GM21723 (cell line): ENCODE data around the gene CPNE4.

Experiments
- ATAC-seq: cut with Tn5 transposase; IDR thresholded peaks from one replicate; pipeline ENCODE4 v1.9.1; 2021; ENCODE audit warnings: mild to moderate bottlenecking, moderate library complexity; ENCODE audit not compliant: unreplicated experiment

The CPNE4 gene

GRCh38 chr3:131708241-131708640 is 326.6 kb downstream of the CPNE4 start:
- no peak for ATAC-seq

GRCh38 chr3:131705558-131706051 is 329.2 kb downstream of the CPNE4 start:
- ATAC-seq: peak; percentile 80

GRCh38 chr3:131705099-131705498 is 329.7 kb downstream of the CPNE4 start:
- no peak for ATAC-seq

- ATAC-seq: no peak
Measured at GRCh38 chr3:131704098-131704497, 330.7 kb downstream of the CPNE4 start.

- no peak for ATAC-seq
Measured at GRCh38 chr3:131702146-131702545, 332.7 kb downstream of the CPNE4 start.

- no peak for ATAC-seq
Measured at GRCh38 chr3:131701153-131701770, 333.6 kb downstream of the CPNE4 start.

- no peak for ATAC-seq
Measured at GRCh38 chr3:131699001-131699400, 335.8 kb downstream of the CPNE4 start.

- ATAC-seq: no peak
Measured at GRCh38 chr3:131694376-131694775, 340.4 kb downstream of the CPNE4 start.

GRCh38 chr3:131692356-131692755 is 342.5 kb downstream of the CPNE4 start:
- no peak for ATAC-seq

- ATAC-seq: no peak
Measured at GRCh38 chr3:131690800-131691199, 344.0 kb downstream of the CPNE4 start.

GRCh38 chr3:131688370-131688769 is 346.4 kb downstream of the CPNE4 start:
- ATAC-seq: no peak

GRCh38 chr3:131669600-131669999 is 365.2 kb downstream of the CPNE4 start:
- no peak for ATAC-seq

GRCh38 chr3:131658771-131659170 is 376.0 kb downstream of the CPNE4 start:
- no peak for ATAC-seq

GRCh38 chr3:131658115-131658514 is 376.7 kb downstream of the CPNE4 start:
- no peak for ATAC-seq

GRCh38 chr3:131655070-131655690 is 379.6 kb downstream of the CPNE4 start:
- no peak for ATAC-seq

- ATAC-seq: no peak
Measured at GRCh38 chr3:131645638-131646037, 389.2 kb downstream of the CPNE4 start.

GRCh38 chr3:131636266-131636775 is 398.5 kb downstream of the CPNE4 start:
- no peak for ATAC-seq

GRCh38 chr3:131630807-131631206 is 404.0 kb downstream of the CPNE4 start:
- no peak for ATAC-seq

GRCh38 chr3:131630097-131630496 is 404.7 kb downstream of the CPNE4 start:
- peak; percentile 97 for ATAC-seq

GRCh38 chr3:131623431-131623830 is 411.4 kb downstream of the CPNE4 start:
- no peak for ATAC-seq

- no peak for ATAC-seq
Measured at GRCh38 chr3:131622726-131623125, 412.1 kb downstream of the CPNE4 start.

- peak; percentile 70 for ATAC-seq
Measured at GRCh38 chr3:131620977-131621376, 413.8 kb downstream of the CPNE4 start.
